IMR-90 (cell line): ENCODE data around the gene TK2. TPM values are rescaled to one million over a fixed set of nuclear protein-coding genes. Genes with fewer than 3 reads are reported as not detected.
"Not testable (repeated sequence)": the region's sequence is repeated elsewhere in the genome, so short reads cannot be mapped to it uniquely, and the experiment has no call there.

Experiments
- ATAC-seq: fragments of 200-7000 bp; cut with Tn5 transposase; 2 replicates; pipeline ENCODE4 v1.9.1; 2020; ENCODE audit warnings: low read depth, mild to moderate bottlenecking, moderate library complexity
- BruUV-seq: library from RNA; stranded (reverse); fragments of 400-500 nt; replicated peaks from 2 replicates; lab custom pipeline; 2021; lab: Mats Ljungman, UMichigan
- CTCF ChIA-PET: fragments of 300-600 bp; formaldehyde crosslinking; extraction: SDS; loops from one replicate; lab custom pipeline; 2021; ENCODE audit warnings: antibody characterized with exemption; lab: Yijun Ruan, JAX
- POLR2A ChIA-PET: fragments of 300-600 bp; sonication (Branson Sonifier 250); formaldehyde crosslinking; loops from one replicate; lab custom pipeline; 2022; ENCODE audit warnings: antibody characterized with exemption; ENCODE audit not compliant: unreplicated experiment; lab: Charles Lee
- DNase-seq: peaks from one replicate; pipeline ENCODE4 v3.0.0; 2013
- H2AFZ ChIP-seq: replicated peaks from 2 replicates; pipeline ENCODE3; 2013; ENCODE audit warnings: low read length, mild to moderate bottlenecking; ENCODE audit not compliant: poor library complexity
- H2AK5ac ChIP-seq: 2 replicates; pipeline ENCODE4 v1.6.1; 2013; ENCODE audit warnings: low read depth, low read length, inconsistent platforms
- H2AK9ac ChIP-seq: replicated peaks from 2 replicates; pipeline ENCODE3; 2013; ENCODE audit warnings: mild to moderate bottlenecking, low read depth, low read length, moderate library complexity; ENCODE audit not compliant: poor library complexity
- H2BK120ac ChIP-seq: 2 replicates; pipeline ENCODE4 v1.6.1; 2013; ENCODE audit warnings: low read depth, low read length, inconsistent platforms
- H2BK15ac ChIP-seq: 3 replicates; pipeline ENCODE4 v1.6.1; 2013; ENCODE audit warnings: low read depth, low read length, inconsistent platforms
- H2BK20ac ChIP-seq: 2 replicates; pipeline ENCODE4 v1.6.1; 2013; ENCODE audit warnings: low read depth, mild to moderate bottlenecking, inconsistent platforms, low read length, moderate library complexity
- H2BK5ac ChIP-seq: 2 replicates; pipeline ENCODE4 v1.6.1; 2013; ENCODE audit warnings: mild to moderate bottlenecking, low read depth, low read length, inconsistent platforms; ENCODE audit not compliant: poor library complexity, severe bottlenecking
- H3K14ac ChIP-seq: replicated peaks from 2 replicates; pipeline ENCODE4 v1.6.1; 2013; ENCODE audit warnings: low read depth, low read length, inconsistent platforms
- H3K18ac ChIP-seq: 2 replicates; pipeline ENCODE4 v1.6.1; 2013; ENCODE audit warnings: low read depth, low read length, control low read depth
- H3K23ac ChIP-seq: 2 replicates; pipeline ENCODE4 v1.6.1; 2013; ENCODE audit warnings: low read depth, low read length, inconsistent platforms
- H3K27ac ChIP-seq: 2 replicates; pipeline ENCODE4 v1.5.1; 2013; ENCODE audit warnings: mild to moderate bottlenecking, control low read depth, low read length; ENCODE audit not compliant: insufficient read depth
- H3K27me3 ChIP-seq: 2 replicates; pipeline ENCODE4 v1.6.1; 2013; ENCODE audit warnings: low read length; ENCODE audit not compliant: control insufficient read depth, insufficient read depth
- H3K36me3 ChIP-seq: 2 replicates; pipeline ENCODE4 v1.6.1; 2013; ENCODE audit warnings: low read length, mixed read lengths; ENCODE audit not compliant: control insufficient read depth, insufficient read depth
- H3K4ac ChIP-seq: 2 replicates; pipeline ENCODE4 v1.6.1; 2013; ENCODE audit warnings: low read depth, low read length, inconsistent platforms
- H3K4me1 ChIP-seq: 2 replicates; pipeline ENCODE4 v1.6.1; 2013; ENCODE audit warnings: low read length, mixed read lengths; ENCODE audit not compliant: control insufficient read depth, insufficient read depth
- H3K4me2 ChIP-seq: 2 replicates; pipeline ENCODE4 v1.6.1; 2013; ENCODE audit warnings: low read depth, mild to moderate bottlenecking, control low read depth, low read length, moderate library complexity
- H3K4me3 ChIP-seq: 2 replicates; pipeline ENCODE4 v1.5.1; 2013; ENCODE audit warnings: low read depth, mild to moderate bottlenecking, control low read depth, low read length, moderate library complexity; ENCODE audit not compliant: insufficient read depth
- H3K56ac ChIP-seq: 2 replicates; pipeline ENCODE4 v1.6.1; 2013; ENCODE audit warnings: low read length, inconsistent platforms; ENCODE audit not compliant: insufficient read depth; ENCODE audit errors: extremely low read depth
- H3K79me1 ChIP-seq, 2 experiments: 2 replicates each; pipeline ENCODE4 v1.6.1; 2013; ENCODE audit warnings: low read length in 2 of 2, inconsistent platforms in 1 of 2, low read depth in 1 of 2
- H3K9ac ChIP-seq: 2 replicates; pipeline ENCODE4 v1.6.1; 2013; ENCODE audit warnings: low read depth, low read length, control low read depth
- H3K9me1 ChIP-seq: 2 replicates; pipeline ENCODE4 v1.6.1; 2013; ENCODE audit warnings: low read length, inconsistent platforms; ENCODE audit not compliant: insufficient read depth
- H3K9me3 ChIP-seq: 2 replicates; pipeline ENCODE4 v1.6.1; 2013; ENCODE audit warnings: low read length; ENCODE audit not compliant: control insufficient read depth, insufficient read depth
- H4K20me1 ChIP-seq: 2 replicates; pipeline ENCODE4 v1.6.1; 2013; ENCODE audit warnings: low read length, inconsistent platforms; ENCODE audit not compliant: insufficient read depth
- H4K5ac ChIP-seq: 2 replicates; pipeline ENCODE4 v1.6.1; 2013; ENCODE audit warnings: mild to moderate bottlenecking, low read depth, low read length, control low read depth
- H4K8ac ChIP-seq, 2 experiments: 2 replicates each; pipeline ENCODE4 v1.6.1; 2013; ENCODE audit warnings: low read depth in 2 of 2, low read length in 2 of 2, control low read depth in 1 of 2, inconsistent platforms in 1 of 2
- H4K91ac ChIP-seq: 2 replicates; pipeline ENCODE4 v1.6.1; 2013; ENCODE audit warnings: low read depth, low read length, inconsistent platforms; ENCODE audit not compliant: insufficient read depth
- WGBS, 2 experiments: methylation state at CpG; one replicate each; pipeline versions ENCODE4 v1.1.5 to v1.1.7; 2013; ENCODE audit warnings: missing lambda C conversion rate in 2 of 2; ENCODE audit not compliant: insufficient read length in 1 of 2; ENCODE audit errors: extremely low coverage in 2 of 2; 5-methylcytosine and 5-hydroxymethylcytosine counted together
- dilution Hi-C: fragments of 300-500 bp; cut with HindIII; formaldehyde crosslinking; loops from one replicate; pipeline ENCODE4 v1.14.3; 2018; ENCODE audit warnings: low sequenced_read_pairs; ENCODE audit not compliant: unreplicated experiment
- in situ Hi-C: fragments of 300-500 bp; cut with MboI; formaldehyde crosslinking; loops from 3 replicates; pipeline ENCODE4 v1.14.3; 2019; ENCODE audit warnings: low sequenced_read_pairs, inconsistent platforms, mixed read lengths
- intact Hi-C: fragments of 100-400 bp; cut with micrococcal nuclease; formaldehyde crosslinking; loops from 2 replicates; pipeline ENCODE4 v1.10.0; 2022
- polyA plus RNA-seq, 3 experiments: library from polyadenylated mRNA; depleted of rRNA; stranded (reverse); fragments of >200 nt; gene quantifications; 2 replicates each; pipeline ENCODE4 v1.2.3, GENCODE V29; 2012; ENCODE audit warnings: low replicate concordance in 1 of 3
- total RNA-seq: library from RNA; depleted of rRNA; stranded (reverse); fragments of >200 nt; gene quantifications from 2 replicates; pipeline ENCODE4 v1.2.3, GENCODE V29; 2012

TK2 gene
- total and polyA plus RNA-seq, 2 of the 4 experiments (the other 2 are of a cell fraction), result 14.7 to 16.5 TPM

GRCh38 chr16:66514980-66515595 is 34.8 kb downstream of the TK2 start:
- H2AK5ac ChIP-seq, result peak overlapping the region; percentile 98
- POLR2A ChIA-PET, result interaction anchor here (0.5 kb wide), 1 partner anchor 27 kb away, joined by 5 read pairs; no protein-coding TSS in a partner anchor
- H3K4me1 ChIP-seq, result peaks cover 35% of the 10 kb centered on the region
- H3K9me1 ChIP-seq, result peaks cover 47% of the 10 kb centered on the region
- peak overlapping the region; percentile 34 for H2AFZ ChIP-seq
- H3K18ac ChIP-seq, BruUV-seq, H3K9me3 ChIP-seq, H4K8ac ChIP-seq, ATAC-seq, H3K4me2 ChIP-seq, H3K27me3 ChIP-seq, dilution Hi-C loops, H3K56ac ChIP-seq, H2BK5ac ChIP-seq, H3K36me3 ChIP-seq, H4K20me1 ChIP-seq, H4K5ac ChIP-seq, in situ Hi-C loops, DNase-seq, H3K27ac ChIP-seq, intact Hi-C loops, H3K4me3 ChIP-seq, H3K9ac ChIP-seq, H3K23ac ChIP-seq: not testable (repeated sequence)
- peaks cover 0 to 40% of the 10 kb centered on the region in 2 experiments; a peak in 3 of 4 replicates for H3K79me1 ChIP-seq
- peak overlapping the region; percentile 97 for H2BK120ac ChIP-seq
- peak overlapping the region; percentile 58; the same call in 1 of the 2 replicates for H3K14ac ChIP-seq
- CTCF ChIA-PET, result interaction anchor here (0.6 to 1.5 kb wide), 8 partner anchors 27 to 158 kb away, joined by 3 to 5 read pairs (median 4); no protein-coding TSS in a partner anchor
- peak overlapping the region; percentile 89; the same call in 1 of the 2 replicates for H2BK20ac ChIP-seq
- peak overlapping the region; percentile 15 for H2AK9ac ChIP-seq
- H2BK15ac ChIP-seq, result peak overlapping the region; percentile 68; the same call in 2 of the 3 replicates
- H4K91ac ChIP-seq, result peak overlapping the region; percentile 94; the same call in 1 of the 2 replicates
- peak overlapping the region; percentile 95 for H3K4ac ChIP-seq
- 100% methylated on average over 1 of the region's 10 CpGs; no CpG with 5 or more reads in 1 of the 2 experiments for WGBS, 2 experiments

GRCh38 chr16:66514391-66514790 is 35.5 kb downstream of the TK2 start:
- not testable (repeated sequence) for H2BK20ac ChIP-seq

More at GRCh38 chr16:66514391-66514790, 35.5 kb downstream of the TK2 start:
- H3K4me2 ChIP-seq, H3K14ac ChIP-seq, POLR2A ChIA-PET, H3K9ac ChIP-seq, H3K36me3 ChIP-seq, H3K27me3 ChIP-seq, dilution Hi-C loops, H2BK15ac ChIP-seq, H4K5ac ChIP-seq, ATAC-seq, H2BK120ac ChIP-seq, BruUV-seq, H3K27ac ChIP-seq, H2BK5ac ChIP-seq, H4K91ac ChIP-seq, H3K18ac ChIP-seq, H3K56ac ChIP-seq, H2AK5ac ChIP-seq, H2AK9ac ChIP-seq, intact Hi-C loops, H4K8ac ChIP-seq, H3K4me3 ChIP-seq, DNase-seq, H3K23ac ChIP-seq, in situ Hi-C loops, H4K20me1 ChIP-seq, H3K4ac ChIP-seq, H2AFZ ChIP-seq, CTCF ChIA-PET, H3K9me3 ChIP-seq: not testable (repeated sequence)
- Histone ChIP-seq H3K4me1 (peaks cover 35% of the 10 kb centered on the region), H3K79me1 (peaks cover 0 to 33% of the 10 kb centered on the region in 2 experiments; a peak in 3 of 4 replicates), H3K9me1 (peaks cover 47% of the 10 kb centered on the region)
- no CpG with 5 or more reads among the region's 17 CpGs for WGBS, 2 experiments
